K562 (cell line): ENCODE data around the gene ZNF155. TPM values are rescaled to one million over a fixed set of nuclear protein-coding genes. Genes with fewer than 3 reads are reported as not detected.

Source experiments
- ATAC-seq: fragments of 200-7000 bp; cut with Tn5 transposase; 3 replicates; pipeline ENCODE4 v1.9.1; 2020; ENCODE audit warnings: moderate library complexity
- BruUV-seq: library from RNA; stranded (reverse); fragments of 400-500 nt; replicated peaks from 2 replicates; lab custom pipeline; 2021; lab: Mats Ljungman, UMichigan
- CTCF ChIA-PET: fragments of 300-600 bp; formaldehyde crosslinking; extraction: SDS; loops from one replicate; lab custom pipeline; 2021; ENCODE audit warnings: low intra/inter-chr PET ratio; lab: Yijun Ruan, JAX
- POLR2A ChIA-PET: fragments of 300-600, 350-650 bp; sonication (Branson Sonifier 250); formaldehyde crosslinking; extraction: SDS; loops from one replicate; lab custom pipeline; 2021; ENCODE audit warnings: antibody characterized with exemption, inconsistent platforms; lab: Yijun Ruan, JAX
- DNase-seq, 4 experiments: peaks; one replicate each; pipeline versions ENCODE4 v3.0.0 to v3.0.0-alpha.2; 2011 to 2018; ENCODE audit warnings: low spot score in 3 of 4, mixed read lengths in 3 of 4; ENCODE audit errors: extremely low read depth in 1 of 4
- FAIRE-seq: peaks from 2 replicates; lab custom pipeline; 2011; peaks lifted over from hg19 to GRCh38; lab: Jason Lieb, UNC
- H2AFZ ChIP-seq: 2 replicates; pipeline ENCODE4 v1.6.0; 2011; ENCODE audit warnings: low read depth, low read length, control low read depth, inconsistent platforms
- H3K27ac ChIP-seq: fragments of 200-600 bp; 3 replicates; pipeline ENCODE4 v1.8.0; 2011; ENCODE audit warnings: low read depth, mild to moderate bottlenecking, control low read depth, inconsistent platforms, low read length, moderate library complexity, mixed read lengths; ENCODE audit errors: extremely low read depth
- H3K27me3 ChIP-seq, 2 experiments: fragments of 300-600 bp in 1 of 2; 2 replicates in 1 of 2; 3 replicates in 1 of 2; pipeline versions ENCODE4 v1.6.0 to v1.8.0; 2011; ENCODE audit warnings: inconsistent platforms in 2 of 2, low read length in 2 of 2, mild to moderate bottlenecking in 1 of 2, mixed read lengths in 1 of 2, moderate library complexity in 1 of 2; ENCODE audit not compliant: control insufficient read depth in 2 of 2, insufficient read depth in 2 of 2
- H3K36me3 ChIP-seq: fragments of 300-600 bp; 3 replicates; pipeline ENCODE4 v1.8.0; 2011; ENCODE audit warnings: mild to moderate bottlenecking, low read length, inconsistent platforms; ENCODE audit not compliant: control insufficient read depth, insufficient read depth
- H3K4me1 ChIP-seq, 2 experiments: fragments of 200-600 bp in 1 of 2; replicated peaks in 1 of 2; 2 replicates in 1 of 2; 3 replicates in 1 of 2; pipeline versions ENCODE4 v1.5.1 to v1.8.0; 2011; ENCODE audit warnings: inconsistent platforms in 2 of 2, low read length in 2 of 2, mild to moderate bottlenecking in 1 of 2, mixed read lengths in 1 of 2, moderate library complexity in 1 of 2; ENCODE audit not compliant: control insufficient read depth in 2 of 2, insufficient read depth in 2 of 2
- H3K4me2 ChIP-seq: 2 replicates; pipeline ENCODE4 v1.6.1; 2011; ENCODE audit warnings: low read length, control low read depth, inconsistent platforms, mixed read lengths; ENCODE audit not compliant: insufficient read depth
- H3K4me3 ChIP-seq: fragments of 200-600 bp; sonication (generic), shearing (Covaris generic); 2 replicates; pipeline ENCODE4 v1.5.1; 2016; ENCODE audit warnings: control low read depth, inconsistent platforms
- H3K79me2 ChIP-seq: fragments of 200-600 bp; 3 replicates; pipeline ENCODE4 v1.8.0; 2011; ENCODE audit warnings: low read length, inconsistent platforms; ENCODE audit not compliant: control insufficient read depth, insufficient read depth
- H3K9ac ChIP-seq, 2 experiments: 2 replicates each; pipeline versions ENCODE4 v1.6.0 to v1.6.1; 2011; ENCODE audit warnings: low read depth in 2 of 2, low read length in 2 of 2, control low read depth in 1 of 2, inconsistent platforms in 1 of 2, mild to moderate bottlenecking in 1 of 2, mixed read lengths in 1 of 2; ENCODE audit not compliant: insufficient read depth in 1 of 2
- H3K9me1 ChIP-seq: one replicate; pipeline ENCODE4 v1.6.0; 2011; ENCODE audit warnings: inconsistent platforms, mild to moderate bottlenecking, low read length, moderate library complexity; ENCODE audit not compliant: control insufficient read depth, insufficient read depth
- H3K9me3 ChIP-seq: replicated peaks from 2 replicates; pipeline ENCODE4 v1.5.1; 2011; ENCODE audit warnings: low read depth, low read length, inconsistent platforms; ENCODE audit not compliant: control insufficient read depth, insufficient read depth
- H4K20me1 ChIP-seq: replicated peaks from 2 replicates; pipeline ENCODE4 v1.6.1; 2011; ENCODE audit warnings: low read length, inconsistent platforms, mixed read lengths; ENCODE audit not compliant: control insufficient read depth, insufficient read depth
- CBX8 ChIP-seq: fragments of 200-600 bp; sonication (generic); IDR thresholded peaks from 2 replicates; pipeline ENCODE4 v1.6.1; 2012; ENCODE audit warnings: borderline replicate concordance, mixed run types, low read depth, mild to moderate bottlenecking, moderate library complexity, mixed read lengths, low read length, control low read depth, inconsistent platforms; ENCODE audit not compliant: poor library complexity, severe bottlenecking; ENCODE audit errors: extremely low read depth
- KDM4B ChIP-seq, 2 experiments: fragments of 450-650 bp in 1 of 2; sonication (generic) in 1 of 2; IDR thresholded peaks; 2 replicates each; pipeline ENCODE4 v1.6.1; 2016 to 2017; ENCODE audit warnings: borderline replicate concordance in 2 of 2, antibody characterized with exemption in 1 of 2, low read depth in 1 of 2, mild to moderate bottlenecking in 1 of 2
- MAZ ChIP-seq, 2 experiments: fragments of 450-650 bp in 1 of 2; sonication (generic) in 1 of 2; formaldehyde crosslinking; IDR thresholded peaks in 1 of 2; conservative IDR thresholded peaks in 1 of 2; 2 replicates each; pipeline versions ENCODE4 v1.4.0 to v1.5.0; 2020; ENCODE audit warnings: mild to moderate bottlenecking in 1 of 2, missing genetic modification reagents in 1 of 2
- NFXL1 ChIP-seq: fragments of 450-650 bp; formaldehyde crosslinking; IDR thresholded peaks from 2 replicates; pipeline ENCODE4 v1.4.0; 2021; ENCODE audit warnings: mild to moderate bottlenecking
- RBM25 ChIP-seq: fragments of 200-400 bp; formaldehyde crosslinking; IDR thresholded peaks from 2 replicates; pipeline ENCODE4 v1.6.1; 2018; ENCODE audit warnings: low read length, low read depth, moderate library complexity; ENCODE audit not compliant: severe bottlenecking
- TAF7 ChIP-seq: fragments of 450-650 bp; IDR thresholded peaks from 2 replicates; pipeline ENCODE4 v1.6.1; 2016; ENCODE audit warnings: missing genetic modification characterization, missing compliant biosample characterization
- TARDBP ChIP-seq: fragments of 450-650 bp; IDR thresholded peaks from 2 replicates; pipeline ENCODE4 v1.6.1; 2016
- TCF15 ChIP-seq: fragments of 250-450 bp; sonication (Bioruptor Pico); IDR thresholded peaks from 2 replicates; pipeline ENCODE4 v1.8.0; 2022; ENCODE audit warnings: moderate library complexity, mild to moderate bottlenecking, inconsistent platforms
- TRIM28 ChIP-seq: fragments of 450-650 bp; IDR thresholded peaks from 2 replicates; pipeline ENCODE4 v1.6.1; 2017
- VEZF1 ChIP-seq: fragments of 200-800 bp; sonication (Bioruptor generic); IDR thresholded peaks from 2 replicates; pipeline ENCODE4 v1.6.1; 2017; ENCODE audit warnings: missing genetic modification characterization, missing compliant biosample characterization
- XRCC3 ChIP-seq: fragments of 450-650 bp; IDR thresholded peaks from 2 replicates; pipeline ENCODE4 v1.6.1; 2017; ENCODE audit warnings: mild to moderate bottlenecking, moderate library complexity
- ZKSCAN3 ChIP-seq: fragments of 250-450 bp; sonication (Bioruptor Pico); IDR thresholded peaks from 2 replicates; pipeline ENCODE4 v1.4.0; 2020
- ZNF280A ChIP-seq: fragments of 450-650 bp; IDR thresholded peaks from 2 replicates; pipeline ENCODE4 v1.6.1; 2018; ENCODE audit warnings: mild to moderate bottlenecking, low read depth; ENCODE audit not compliant: partially characterized antibody
- ZNF280B ChIP-seq: fragments of 250-450 bp; sonication (Bioruptor Pico); IDR thresholded peaks from 2 replicates; pipeline ENCODE4 v1.5.1; 2021; ENCODE audit warnings: mild to moderate bottlenecking
- ZNF384 ChIP-seq: IDR thresholded peaks from 2 replicates; pipeline ENCODE4 v1.6.1; 2012; ENCODE audit warnings: low read depth, low read length, improper control_type of control experiment
- ZNF408 ChIP-seq: fragments of 250-450 bp; sonication (Bioruptor Pico); IDR thresholded peaks from 2 replicates; pipeline ENCODE4 v1.4.0; 2020; ENCODE audit warnings: low read depth, mild to moderate bottlenecking, moderate library complexity
- ZNF830 ChIP-seq: fragments of 250-450 bp; sonication (Bioruptor Pico); IDR thresholded peaks from 2 replicates; pipeline ENCODE4 v1.5.0; 2021; ENCODE audit warnings: mild to moderate bottlenecking
- WGBS: fragments of 100-300 bp; shearing (Covaris generic); methylation state at CpG from one replicate; pipeline ENCODE4 v1.1.6; 2016; ENCODE audit warnings: low coverage, mixed read lengths; ENCODE audit not compliant: insufficient coverage; ENCODE audit errors: missing lambda C conversion rate; 5-methylcytosine and 5-hydroxymethylcytosine counted together
- in situ Hi-C: fragments of 300-500 bp; cut with MboI; formaldehyde crosslinking; loops from 4 replicates; pipeline ENCODE4 v1.15.0; 2018; ENCODE audit warnings: inconsistent platforms, mixed read lengths
- intact Hi-C: fragments of 100-400 bp; cut with micrococcal nuclease; formaldehyde crosslinking; loops from 2 replicates; pipeline ENCODE4 v1.14.2; 2022
- polyA plus RNA-seq, 8 experiments: library from polyadenylated mRNA; depleted of rRNA in 4 of 8; stranded (reverse) in 5 of 8; unstranded in 3 of 8; fragments of >200 nt; fragmentation: Nextera tagmentation in 2 of 8; fragmentation: Illumina TruSeq in 1 of 8; extraction: Ambion mirVana in 2 of 8; extraction: Trizol in 1 of 8; gene quantifications; 2 replicates each; pipeline versions ENCODE4 v1.2.1 to v1.2.3, GENCODE V29; 2011 to 2014; ENCODE audit warnings: inconsistent platforms in 1 of 8, missing spikeins in 1 of 8
- total RNA-seq, 7 experiments: library from RNA; depleted of rRNA in 6 of 7; stranded (reverse); fragments of >200 nt in 6 of 7; fragmentation: Illumina TruSeq in 2 of 7; extraction: Trizol in 2 of 7; gene quantifications; 2 replicates each; pipeline versions ENCODE4 v1.2.1 to v1.2.3, GENCODE V29; 2011 to 2021; ENCODE audit warnings: low replicate concordance in 1 of 7

ZNF155 gene
- total and polyA plus RNA-seq, 9 of the 15 experiments (the other 6 are each of a cell fraction or from before 2014, with no cell fraction given), result 0.09 to 0.76 (median 0.37) TPM

GRCh38 chr19:44010468-44010867 is 26.5 kb downstream of the ZNF155 start:
- in situ Hi-C loops (no loop called here), intact Hi-C loops (no loop called here)
- Histone ChIP-seq H3K9me1 (no peaks in the 10 kb centered on the region), H3K36me3 (peaks cover 17% of the 10 kb centered on the region; the same call in 2 of the 3 replicates), H3K9ac (no peak overlapping the region), H3K4me1 (no peaks in the 10 kb centered on the region), H3K4me2 (no peak overlapping the region), H3K79me2 (no peaks in the 10 kb centered on the region), H2AFZ (no peak overlapping the region), H4K20me1 (no peaks in the 10 kb centered on the region), H3K27me3 (no peaks in the 10 kb centered on the region), H3K4me3 (no peak overlapping the region), H3K9me3 (peaks cover 4% of the 10 kb centered on the region; the same call in 1 of the 2 replicates), H3K27ac (no peak overlapping the region)
- ChIA-PET CTCF (no interaction called here), POLR2A (no interaction called here)
- BruUV-seq, result no TSS peak
- no peak for FAIRE-seq
- ATAC-seq, result no peak
- WGBS, result 40% methylated on average over 5 of the region's 5 CpGs
- no peak for DNase-seq
- peak; percentile 85 for TF ChIP-seq ZNF280A
- TF ChIP-seq NFXL1, result no peak
- no peak for TF ChIP-seq ZNF384
- no peak for TF ChIP-seq MAZ (CRISPR knock-in tag; conservative IDR thresholded peaks at IDR 0.05 in 1 of 2, IDR thresholded peaks at IDR 0.05 in 1 of 2)
- peak; percentile 82 for TF ChIP-seq RBM25
- no peak for TF ChIP-seq KDM4B (IDR thresholded peaks at IDR 0.05; ENCODE audit: borderline replicate concordance in 2 of 2, low read depth in 1 of 2)
- peak; percentile 90 for TF ChIP-seq TRIM28
- TF ChIP-seq XRCC3, result 0 out of 2 replicates have a peak, but pooled peaks have one; percentile 57
- no peak for TF ChIP-seq CBX8
- TF ChIP-seq VEZF1 (CRISPR knock-in tag), result no peak
- TF ChIP-seq TCF15, result no peak
- 0 out of 2 replicates have a peak, but pooled peaks have one; percentile 49 for TF ChIP-seq ZNF280B
- TF ChIP-seq TAF7 (tag), result no peak
- no peak for TF ChIP-seq ZKSCAN3
- TF ChIP-seq TARDBP, result no peak
- TF ChIP-seq ZNF408 (CRISPR knock-in tag), result no peak
- TF ChIP-seq ZNF830 (CRISPR knock-in tag), result no peak
